OCI-LY3 (cell line): ENCODE results near the gene TRIM6.

ENCODE experiments used
- H2AFZ ChIP-seq: fragments of 200-600, 300-600 bp; shearing (Covaris generic); 2 replicates; pipeline ENCODE4 v1.6.0; 2014; ENCODE audit warnings: antibody characterized with exemption, low read depth, low read length
- H3K27ac ChIP-seq: fragments of 200-600, 300-600 bp; sonication (generic); 2 replicates; pipeline ENCODE4 v1.5.1; 2014; ENCODE audit warnings: mild to moderate bottlenecking, low read length, moderate library complexity, mixed read lengths
- H3K27me3 ChIP-seq: fragments of 200-600, 300-600 bp; sonication (generic); 2 replicates; pipeline ENCODE4 v1.6.1; 2014; ENCODE audit warnings: low read depth, low read length, mixed read lengths
- H3K36me3 ChIP-seq: fragments of 200-600, 300-600 bp; sonication (generic); replicated peaks from 2 replicates; pipeline ENCODE3; 2014; ENCODE audit warnings: low read depth, low read length, mixed read lengths
- H3K4me1 ChIP-seq: fragments of 300-600, 200-600 bp; sonication (generic); 2 replicates; pipeline ENCODE4 v1.6.1; 2014; ENCODE audit warnings: low read length, mixed read lengths
- H3K4me2 ChIP-seq: fragments of 200-600, 300-600 bp; sonication (generic); 2 replicates; pipeline ENCODE4 v1.6.1; 2014; ENCODE audit warnings: low read length, mixed read lengths
- H3K4me3 ChIP-seq: fragments of 300-600, 200-600 bp; sonication (generic); 2 replicates; pipeline ENCODE4 v1.5.1; 2014; ENCODE audit warnings: antibody characterized with exemption, mild to moderate bottlenecking, low read length, moderate library complexity
- H3K79me2 ChIP-seq: fragments of 300-600, 200-600 bp; shearing (Covaris generic); 2 replicates; pipeline ENCODE4 v1.6.1; 2014; ENCODE audit warnings: mild to moderate bottlenecking, low read length, mixed read lengths
- H3K9ac ChIP-seq: fragments of 300-600, 200-600 bp; shearing (Covaris generic); 2 replicates; pipeline ENCODE4 v1.6.0; 2014; ENCODE audit warnings: mild to moderate bottlenecking, low read length, moderate library complexity
- H3K9me3 ChIP-seq: fragments of 200-600, 300-600 bp; shearing (Covaris generic); 2 replicates; pipeline ENCODE4 v1.6.1; 2014; ENCODE audit warnings: low read length, mixed read lengths; ENCODE audit not compliant: insufficient read depth
- H4K20me1 ChIP-seq: fragments of 200-600, 300-600 bp; sonication (generic); 2 replicates; pipeline ENCODE4 v1.6.1; 2016; ENCODE audit warnings: low read length, mixed read lengths; ENCODE audit not compliant: insufficient read depth
- CTCF ChIP-seq: fragments of 200-600, 300-600 bp; sonication (generic); IDR thresholded peaks from 2 replicates; pipeline ENCODE4 v1.5.1; 2014; ENCODE audit warnings: antibody characterized with exemption, low read length, low read depth
- EZH2phosphoT487 ChIP-seq: fragments of 200-600 bp; shearing (Covaris generic); IDR thresholded peaks from 2 replicates; pipeline ENCODE4 v1.6.1; 2018; ENCODE audit warnings: antibody characterized with exemption, mixed run types, low read depth

TRIM6 gene

GRCh38 chr11:5574654-5575053 is 21.8 kb upstream of the TRIM6 start:
- Histone ChIP-seq H3K27me3 (peaks cover 13% of the 10 kb centered on the region; the same call in 1 of the 2 replicates), H2AFZ (no peak overlapping the region), H4K20me1 (no peaks in the 10 kb centered on the region), H3K36me3 (no peaks in the 10 kb centered on the region), H3K9me3 (no peaks in the 10 kb centered on the region), H3K79me2 (no peaks in the 10 kb centered on the region), H3K9ac (no peak overlapping the region), H3K4me1 (no peaks in the 10 kb centered on the region), H3K4me2 (no peak overlapping the region), H3K27ac (no peak overlapping the region), H3K4me3 (no peak overlapping the region)
- TF ChIP-seq CTCF = no peak
- TF ChIP-seq EZH2phosphoT487 = no peak

DNA sequence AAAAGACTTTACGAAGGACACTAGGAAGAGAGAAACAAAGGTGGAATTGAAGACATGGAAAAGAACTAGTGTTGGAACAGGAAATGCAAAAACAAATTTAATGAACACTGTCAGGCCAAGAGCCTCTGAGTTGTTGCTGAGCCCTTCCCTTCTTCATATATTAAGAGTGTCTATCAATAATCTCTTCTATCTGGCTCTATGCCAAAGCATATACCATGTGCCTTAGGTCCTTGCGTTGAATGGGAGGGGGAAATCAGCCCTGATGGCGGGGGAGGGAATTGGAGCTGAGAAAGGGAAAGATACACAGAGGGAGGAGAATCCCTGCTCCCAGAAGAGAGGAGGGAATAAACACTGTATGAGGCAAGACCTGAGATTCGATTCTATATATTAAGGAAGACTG is 21.3 kb upstream of the TRIM6 start:
- Histone ChIP-seq H3K4me1 (no peaks in the 10 kb centered on the region), H2AFZ (no peak overlapping the region), H3K9me3 (no peaks in the 10 kb centered on the region), H3K27me3 (peaks cover 13% of the 10 kb centered on the region; the same call in 1 of the 2 replicates), H4K20me1 (no peaks in the 10 kb centered on the region), H3K79me2 (no peaks in the 10 kb centered on the region), H3K27ac (no peak overlapping the region), H3K4me3 (no peak overlapping the region), H3K36me3 (no peaks in the 10 kb centered on the region), H3K4me2 (no peak overlapping the region), H3K9ac (no peak overlapping the region)
- TF ChIP-seq EZH2phosphoT487 (no peak), CTCF (no peak)

GRCh38 chr11:5577101-5577500 is 19.3 kb upstream of the TRIM6 start:
- H4K20me1 ChIP-seq = no peaks in the 10 kb centered on the region
- H3K9ac ChIP-seq = no peak overlapping the region
- H3K27ac ChIP-seq = no peak overlapping the region
- TF ChIP-seq EZH2phosphoT487 = no peak
- TF ChIP-seq CTCF = no peak
- no peaks in the 10 kb centered on the region for H3K9me3 ChIP-seq
- H2AFZ ChIP-seq = no peak overlapping the region
- peaks cover 13% of the 10 kb centered on the region; the same call in 1 of the 2 replicates for H3K27me3 ChIP-seq
- no peak overlapping the region for H3K4me2 ChIP-seq
- no peak overlapping the region for H3K4me3 ChIP-seq
- no peaks in the 10 kb centered on the region for H3K4me1 ChIP-seq
- H3K79me2 ChIP-seq = no peaks in the 10 kb centered on the region
- H3K36me3 ChIP-seq = no peaks in the 10 kb centered on the region

GRCh38 chr11:5580577-5580976 is 15.9 kb upstream of the TRIM6 start, which contains the start of gene OR52B6:
Gene OR52B6, plus strand, starts transcription at chr11:5580877. Its CDS starts 0 bp downstream, at chr11:5580877.
- Histone ChIP-seq H4K20me1 (no peaks in the 10 kb centered on the region), H3K27ac (no peak within 1 kb of the TSS), H2AFZ (no peak within 1 kb of the TSS), H3K4me1 (no peaks in the 10 kb centered on the region), H3K36me3 (no peaks in the 10 kb centered on the region), H3K4me3 (no peak within 1 kb of the TSS), H3K9ac (no peak within 1 kb of the TSS), H3K9me3 (no peaks in the 10 kb centered on the region), H3K79me2 (no peaks in the 10 kb centered on the region), H3K27me3 (peaks cover 7% of the 10 kb centered on the region; the same call in 1 of the 2 replicates), H3K4me2 (no peak within 1 kb of the TSS)
- no peak for TF ChIP-seq CTCF
- TF ChIP-seq EZH2phosphoT487 = no peak
